ENCODE results near the gene UNC5C. TPM values are rescaled to one million over a fixed set of nuclear protein-coding genes. Genes with fewer than 3 reads are reported as not detected.

The UNC5C gene
- total and polyA plus RNA-seq, 2 of the 4 experiments (the other 2 are of a cell fraction): under 0.01 TPM

DNA sequence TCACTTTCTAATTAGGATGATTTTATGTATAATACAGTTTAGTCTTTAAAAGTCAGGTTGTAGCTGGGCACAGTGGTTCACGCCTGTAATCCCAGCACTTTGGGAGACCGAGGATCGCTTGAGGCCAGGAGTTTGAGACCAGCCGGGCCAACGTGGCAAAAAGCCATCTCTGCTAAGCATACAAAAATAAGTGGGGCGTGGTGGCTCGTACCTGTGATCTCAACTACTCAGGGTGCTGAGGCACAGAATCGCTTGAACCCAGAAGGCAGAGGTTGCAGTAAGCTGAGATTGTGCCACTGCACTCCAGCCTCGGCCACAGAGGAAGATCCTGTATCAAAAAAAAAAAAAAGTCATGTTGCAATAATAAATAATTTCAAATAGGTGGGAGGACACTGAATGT lies 426.8 kb downstream of the UNC5C start:
- Histone ChIP-seq H4K8ac (ENCODE audit: low read depth in 2 of 2, low read length in 2 of 2) (no peak overlapping the region), H3K4me2 (ENCODE audit: low read depth, low read length) (no peak overlapping the region), H4K20me1 (ENCODE audit: insufficient read depth, low read length) (no peaks in the 10 kb centered on the region), H3K79me1 (ENCODE audit: low read depth in 1 of 2, low read length in 2 of 2) (no peaks in the 10 kb centered on the region), H3K14ac (replicated peaks; ENCODE audit: low read depth, low read length) (no peak overlapping the region), H3K4ac (ENCODE audit: low read depth, low read length) (no peak overlapping the region), H3K18ac (ENCODE audit: low read depth, low read length) (no peak overlapping the region), H2AK5ac (ENCODE audit: low read depth, low read length) (no peak overlapping the region), H4K5ac (ENCODE audit: low read depth, low read length) (no peak overlapping the region), H2BK20ac (ENCODE audit: low read depth, low read length) (no peak overlapping the region), H3K23ac (ENCODE audit: low read depth, low read length) (no peak overlapping the region), H3K4me1 (ENCODE audit: control insufficient read depth, insufficient read depth, low read length) (no peaks in the 10 kb centered on the region), H2BK15ac (ENCODE audit: low read depth, low read length) (no peak overlapping the region), H2AFZ (replicated peaks; ENCODE audit: low read length, poor library complexity) (no peak overlapping the region), H3K9me1 (ENCODE audit: insufficient read depth, low read length) (no peaks in the 10 kb centered on the region), H3K9me3 (ENCODE audit: control insufficient read depth, insufficient read depth, low read length) (no peaks in the 10 kb centered on the region), H2AK9ac (replicated peaks; ENCODE audit: low read depth, low read length, poor library complexity) (no peak overlapping the region), H3K9ac (ENCODE audit: low read depth, low read length) (no peak overlapping the region), H3K27ac (ENCODE audit: insufficient read depth, low read length) (no peak overlapping the region), H2BK120ac (ENCODE audit: low read depth, low read length) (no peak overlapping the region), H4K91ac (ENCODE audit: insufficient read depth, low read depth, low read length) (no peak overlapping the region), H2BK5ac (ENCODE audit: low read depth, low read length, poor library complexity, severe bottlenecking) (no peak overlapping the region), H3K4me3 (ENCODE audit: insufficient read depth, low read depth, low read length) (no peak overlapping the region), H3K36me3 (ENCODE audit: control insufficient read depth, insufficient read depth, low read length) (no peaks in the 10 kb centered on the region), H3K27me3 (ENCODE audit: control insufficient read depth, insufficient read depth, low read length) (peaks cover 1% of the 10 kb centered on the region; the same call in 1 of the 2 replicates), H3K56ac (ENCODE audit: extremely low read depth, insufficient read depth, low read length) (no peak overlapping the region)
- POLR2A ChIA-PET (ENCODE audit: unreplicated experiment): interaction anchor here (0.7 kb wide), 1 partner anchor 80 kb away, joined by 3 read pairs; no protein-coding TSS in a partner anchor
- CTCF ChIA-PET: no interaction called here
- DNase-seq (no peak), ATAC-seq (ENCODE audit: low read depth) (no peak)
- no peak for TF ChIP-seq CHD1 (IDR thresholded peaks at IDR 0.05; ENCODE audit: low read depth, low read length)
- intact Hi-C loops (cut with micrococcal nuclease): no loop called here
- in situ Hi-C loops (cut with MboI; ENCODE audit: low sequenced_read_pairs): loop anchor here (25.0 kb wide), 3 partner anchors 360 to 1335 kb away; partner anchors contain the start of gene BMPR1B
- dilution Hi-C loops (cut with HindIII; ENCODE audit: low sequenced_read_pairs, unreplicated experiment): loop anchor here (25.0 kb wide), 1 partner anchor 485 kb away; no protein-coding TSS in a partner anchor
- BruUV-seq (replicated peaks): no TSS peak
- 84% methylated on average over 7 of the region's 9 CpGs; no CpG with 5 or more reads in 1 of the 2 experiments for WGBS, 2 experiments (ENCODE audit: extremely low coverage in 2 of 2, insufficient read length in 1 of 2)
